ENCODE measurements around the gene TEX14.

GRCh38 chr17:58693751-58694150 lies 1.9 kb upstream of the TEX14 start:
- TF ChIP-seq CTCF (IDR thresholded peaks at IDR 0.05) = no peak
- no peak for TF ChIP-seq CBX8 (IDR thresholded peaks at IDR 0.05)
- TF ChIP-seq POLR2A (IDR thresholded peaks at IDR 0.05; ENCODE audit: low read length) = no peak
- no peak for TF ChIP-seq USF2 (IDR thresholded peaks at IDR 0.05)
- TF ChIP-seq EHMT2 (IDR thresholded peaks at IDR 0.05; ENCODE audit: low read depth) = no peak
- no peak for TF ChIP-seq ELK1 (IDR thresholded peaks at IDR 0.05; ENCODE audit: low read depth, low read length)
- no peak for TF ChIP-seq JUNB (IDR thresholded peaks at IDR 0.05)
- TF ChIP-seq CEBPB (IDR thresholded peaks at IDR 0.05) = no peak
- no peak for TF ChIP-seq HDAC2 (IDR thresholded peaks at IDR 0.05)
- TF ChIP-seq ZFP36 (IDR thresholded peaks at IDR 0.05; ENCODE audit: borderline replicate concordance, partially characterized antibody) = no peak
- no peak for TF ChIP-seq SREBF2 (IDR thresholded peaks at IDR 0.05)
- no peak for TF ChIP-seq POLR2AphosphoS2 (conservative IDR thresholded peaks at IDR 0.05; ENCODE audit: low read length)
- TF ChIP-seq SMC3 (IDR thresholded peaks at IDR 0.05) = no peak
